Fibroblast of skin of left biceps (primary cell): ENCODE measurements around the gene ARHGAP5.
A peak's percentile ranks its signal among the peaks of the same experiment; 100 is the strongest.
"Not testable (repeated sequence)": the region's sequence is repeated elsewhere in the genome, so short reads cannot be mapped to it uniquely, and the experiment has no call there.

Experiments used
- DNase-seq, 2 experiments: peaks; one replicate each; pipeline ENCODE4 v3.0.0-alpha.2; 2013; ENCODE audit warnings: low read depth in 2 of 2

The ARHGAP5 gene

DNA sequence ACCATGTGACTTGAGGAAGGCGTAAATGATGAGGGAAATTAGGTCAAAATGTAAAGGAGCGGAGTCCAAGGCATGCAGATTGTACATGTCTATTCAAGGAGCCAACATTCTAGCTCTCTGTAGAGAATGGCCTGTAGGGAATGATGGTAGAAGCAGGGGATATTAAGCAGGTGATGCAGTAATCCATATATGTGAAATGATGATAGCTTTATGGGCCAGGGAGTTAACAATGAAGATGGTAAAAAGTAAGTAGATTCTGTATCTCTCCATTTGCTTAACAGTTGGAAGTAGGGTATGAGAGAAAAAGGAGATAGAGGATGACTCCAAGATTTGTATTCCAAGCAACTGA, 33.4 kb downstream of the ARHGAP5 start:
- DNase-seq: no peak

GRCh38 chr14:32121536-32121935, 44.4 kb downstream of the ARHGAP5 start:
- no peak for DNase-seq

DNA sequence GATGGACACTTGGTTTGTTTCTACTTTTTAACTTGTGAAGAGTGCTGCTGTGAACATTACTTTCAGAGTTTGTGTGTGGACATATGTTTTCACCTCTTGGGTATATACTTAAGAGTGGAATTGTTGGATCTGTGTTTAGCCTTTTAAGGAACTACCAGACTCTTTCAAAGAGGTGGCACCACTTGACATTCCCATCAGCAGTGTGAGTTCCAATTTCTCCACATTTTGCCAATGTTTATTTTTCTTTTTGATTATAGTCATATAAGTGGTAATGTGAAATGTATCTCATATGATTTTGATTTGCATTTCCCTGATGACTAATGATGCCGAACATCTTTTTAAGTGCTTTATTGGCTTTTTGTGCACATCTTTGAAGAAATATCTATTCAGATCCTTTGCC, 44.8 kb downstream of the ARHGAP5 start:
- DNase-seq: peak in 1 of 2 experiments; percentile 20

GRCh38 chr14:32126899-32127730, 50.0 kb downstream of the ARHGAP5 start:
- DNase-seq: not testable (repeated sequence)

GRCh38 chr14:32127731-32128654, 50.9 kb downstream of the ARHGAP5 start:
- not testable (repeated sequence) for DNase-seq

GRCh38 chr14:32128703-32129102, 51.6 kb downstream of the ARHGAP5 start:
- no peak for DNase-seq

- peak in 1 of 2 experiments; percentile 33 for DNase-seq
These were observed 52.0 kb downstream of the ARHGAP5 start for GRCh38 chr14:32129124-32129523.

- not testable (repeated sequence) for DNase-seq
These were observed 54.6 kb downstream of the ARHGAP5 start for GRCh38 chr14:32131689-32132088.

DNA sequence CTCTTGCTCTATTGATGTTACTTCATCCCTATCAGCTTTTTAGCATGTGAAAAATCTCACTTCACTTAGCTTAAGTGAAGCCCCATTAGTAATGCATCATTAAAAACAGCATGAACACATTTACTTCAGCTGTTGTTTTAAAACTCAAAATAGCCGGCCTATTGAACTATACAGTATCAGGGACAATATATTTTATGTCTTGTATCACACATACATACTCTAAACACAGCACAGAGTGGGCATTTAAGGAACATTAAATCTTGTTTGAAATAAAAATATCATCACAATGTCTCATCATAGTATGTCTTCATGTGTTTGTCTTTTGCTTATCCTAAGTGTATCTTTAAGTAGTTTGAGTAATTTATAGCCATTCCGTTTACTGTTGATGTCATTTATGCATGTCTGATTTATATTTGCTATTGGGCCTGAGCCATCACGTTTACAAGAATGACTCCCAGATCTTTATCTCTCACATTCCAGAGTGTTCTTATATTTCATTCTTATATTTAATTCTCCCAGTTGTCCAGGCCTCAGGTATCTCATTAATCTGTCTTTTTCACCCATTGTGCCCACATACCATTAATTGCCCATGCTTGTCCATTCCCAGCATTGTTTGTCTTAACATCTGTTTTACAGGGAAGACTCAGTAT, 57.5 kb downstream of the ARHGAP5 start:
- DNase-seq: peak; percentile 64 to 77

- no peak for DNase-seq
These were observed 59.1 kb downstream of the ARHGAP5 start for GRCh38 chr14:32136027-32136825.

DNA sequence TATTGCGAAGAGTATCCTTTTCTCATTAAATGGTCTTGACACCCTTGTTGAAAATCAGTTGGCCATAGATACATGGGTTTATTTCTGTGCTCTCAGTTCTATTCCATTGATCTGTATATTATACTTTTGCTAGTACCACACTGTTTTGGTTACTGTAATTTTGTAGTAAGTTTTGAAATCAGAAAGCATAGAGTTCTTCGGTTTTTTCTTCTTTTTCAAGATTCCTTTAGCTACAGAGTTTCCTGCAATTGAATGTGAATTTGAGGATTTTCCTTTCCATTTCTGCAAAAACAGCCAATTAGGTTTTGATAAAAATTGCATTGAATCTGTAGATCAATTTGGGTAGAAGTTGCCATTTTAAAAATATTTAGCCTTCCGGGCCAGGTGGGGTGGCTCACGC, 60.2 kb downstream of the ARHGAP5 start:
- DNase-seq: no peak

DNA sequence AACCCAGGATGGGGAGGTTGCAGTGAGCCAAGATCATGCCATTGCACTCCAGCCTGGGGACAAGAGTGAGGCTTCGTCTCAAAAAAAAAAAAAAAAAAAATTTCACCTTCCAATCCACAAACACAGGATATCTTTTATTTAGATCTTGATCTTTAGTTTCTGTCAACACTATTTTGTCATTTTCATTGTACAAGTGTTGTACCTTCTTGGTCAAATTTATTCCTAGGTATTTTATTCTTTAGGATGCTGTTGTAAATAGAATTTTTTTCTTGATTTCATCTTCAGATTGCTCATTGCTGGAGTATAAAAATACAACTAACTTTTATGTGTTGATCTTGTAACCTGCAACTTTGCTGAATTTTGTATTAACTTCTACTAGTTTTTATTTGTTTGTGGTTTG, 60.8 kb downstream of the ARHGAP5 start:
- DNase-seq: no peak

DNA sequence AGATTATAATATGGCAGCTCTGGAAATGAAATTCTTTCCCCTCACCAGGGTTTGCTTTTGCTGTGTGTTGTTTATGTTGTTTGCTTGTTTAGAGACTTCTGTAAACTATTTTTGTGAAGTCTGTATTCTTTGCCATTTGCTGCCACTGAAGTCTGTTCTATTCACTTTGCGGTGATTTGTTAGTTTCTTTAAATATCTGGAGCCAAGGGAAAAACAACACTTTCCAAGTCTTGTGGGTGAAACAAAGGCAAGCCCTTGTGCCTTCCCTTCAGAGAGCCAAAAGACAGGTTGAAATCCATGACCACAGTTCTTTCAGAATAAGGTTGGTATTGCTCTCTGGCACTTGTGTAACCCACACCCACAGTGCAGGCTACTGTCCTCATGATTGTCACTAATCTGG, 65.2 kb downstream of the ARHGAP5 start:
- no peak for DNase-seq

DNA sequence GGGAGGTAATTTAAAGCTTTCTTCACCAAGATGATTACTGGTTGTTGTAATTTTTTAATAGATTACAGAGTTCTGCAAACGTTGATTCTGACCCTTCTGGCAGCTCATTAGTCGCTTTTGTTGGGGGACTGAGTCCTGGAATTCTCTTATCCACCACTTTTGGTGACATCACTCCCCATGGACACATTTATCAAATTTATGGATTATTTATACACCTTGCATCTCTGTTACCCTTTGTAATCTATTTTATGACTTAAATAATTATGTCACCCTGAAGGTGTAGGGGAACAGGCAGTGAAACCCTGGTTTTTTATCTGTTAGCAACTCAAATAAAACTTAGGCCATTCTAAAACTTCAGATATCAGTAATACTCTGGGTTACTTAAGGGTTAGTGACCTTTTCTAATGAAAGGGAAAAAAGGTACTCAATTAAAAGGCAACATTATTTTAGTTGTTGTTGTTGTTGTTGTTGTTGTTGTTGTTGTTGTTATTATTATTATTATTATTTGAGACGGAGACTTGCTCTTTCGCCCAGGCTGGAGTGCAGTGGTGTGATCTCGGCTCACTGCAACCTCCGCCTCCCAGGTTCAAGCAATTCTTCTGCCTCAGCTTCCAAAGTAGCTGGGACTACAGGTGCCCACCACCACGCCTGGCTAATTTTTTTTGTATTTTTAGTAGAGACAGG, 65.8 kb downstream of the ARHGAP5 start:
- DNase-seq: no peak

DNA sequence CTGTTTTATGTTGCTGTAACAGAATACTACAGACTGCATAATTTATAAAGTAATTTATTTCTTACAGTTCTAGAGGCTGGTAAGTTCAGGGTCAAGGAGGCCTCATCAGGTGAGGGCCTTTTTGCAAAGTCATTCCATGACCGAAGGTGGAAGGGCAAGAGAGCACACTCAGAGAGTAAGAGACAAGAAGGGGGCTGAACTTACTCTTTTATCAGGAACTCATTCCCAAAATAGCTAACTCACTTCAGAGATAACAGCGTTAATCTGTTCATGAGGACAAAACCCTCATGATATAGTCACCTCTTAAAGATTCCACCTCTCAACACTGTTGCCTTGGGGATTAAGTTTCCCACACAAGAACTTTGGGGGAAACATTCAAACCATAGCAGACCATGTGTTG, 73.3 kb downstream of the ARHGAP5 start:
- DNase-seq: no peak

DNA sequence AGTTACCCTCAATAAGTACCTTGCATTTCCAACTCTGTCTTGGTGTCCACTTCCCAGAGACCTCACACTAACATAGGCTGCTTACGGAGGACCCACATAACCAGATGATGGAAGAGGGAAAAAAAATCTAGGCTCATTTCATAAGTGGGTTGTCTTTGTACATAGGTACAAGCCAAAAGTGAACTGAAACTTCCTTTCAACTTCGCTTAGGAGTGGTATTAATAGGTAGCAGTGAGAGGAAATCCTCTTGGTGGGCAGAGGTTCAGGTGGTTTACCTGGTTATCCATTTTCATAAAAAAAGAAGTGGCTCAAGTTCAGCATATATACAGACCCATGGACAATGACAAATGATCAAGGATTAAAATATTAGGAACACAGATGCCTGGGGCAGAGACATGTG, 88.9 kb downstream of the ARHGAP5 start:
- DNase-seq: no peak

- DNase-seq: no peak
These were observed 89.8 kb downstream of the ARHGAP5 start for GRCh38 chr14:32166924-32167323.

- DNase-seq: no peak
These were observed 90.8 kb downstream of the ARHGAP5 start for GRCh38 chr14:32167907-32168306.

DNA sequence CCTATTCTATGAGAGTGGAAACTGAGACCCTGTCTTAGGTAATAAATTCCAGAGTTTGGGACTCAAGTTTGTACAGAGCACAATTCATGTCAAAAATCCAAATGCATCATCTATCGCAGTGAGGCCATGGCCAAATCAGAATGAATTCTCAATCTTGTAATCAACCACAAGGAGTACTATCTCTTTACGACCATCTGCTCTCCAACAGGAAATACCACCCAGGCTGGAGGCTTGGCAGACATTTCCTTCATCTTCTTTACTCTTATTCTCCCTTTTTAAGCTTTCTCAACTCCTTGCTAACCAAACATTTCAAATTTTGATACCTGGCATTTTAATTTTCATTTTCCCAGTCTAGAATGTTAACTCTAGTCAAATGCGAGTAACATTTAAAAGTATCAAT, 92.1 kb downstream of the ARHGAP5 start:
- no peak for DNase-seq

DNA sequence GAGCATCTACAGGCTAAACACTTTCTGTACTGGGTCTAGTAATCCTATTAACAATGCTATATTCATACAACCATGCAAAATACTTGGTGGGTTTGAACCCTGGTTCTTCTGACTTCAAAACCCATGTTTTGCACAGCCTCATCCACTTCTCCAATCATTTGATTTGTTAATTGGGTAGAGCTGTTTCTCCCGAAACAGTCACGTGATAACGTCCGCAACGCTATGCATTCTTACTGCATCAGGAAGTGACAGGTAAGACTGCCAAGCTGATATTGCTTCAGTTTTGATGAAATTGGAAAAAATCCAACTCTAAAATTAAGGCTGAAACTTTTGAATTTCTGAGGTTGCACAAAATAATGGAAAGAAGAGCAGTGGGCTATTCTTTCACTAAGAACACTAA, 94.4 kb downstream of the ARHGAP5 start:
- no peak for DNase-seq
